Left colon (tissue), 2 donors: ENCODE measurements around the gene SULT2A1. TPM values are rescaled to one million over a fixed set of nuclear protein-coding genes. Genes with fewer than 3 reads are reported as not detected.
"Not testable (repeated sequence)": the region's sequence is repeated elsewhere in the genome, so short reads cannot be mapped to it uniquely, and the experiment has no call there.

Experiments used
- ATAC-seq: fragments of 200-7000 bp; cut with Tn5 transposase; one replicate; pipeline ENCODE4 v1.9.1; 2020; ENCODE audit warnings: mild to moderate bottlenecking, moderate library complexity
- DNase-seq, 2 donors: peaks; one replicate each; pipeline ENCODE4 v3.0.0-alpha.2; 2020
- intact Hi-C, 2 donors: fragments of 100-400 bp; cut with DNase I in 1 of 2; cut with micrococcal nuclease in 1 of 2; formaldehyde crosslinking; loops; one replicate each; pipeline versions ENCODE4 v1.11.2 to v1.14.0; 2022; cut with DNase I, micrococcal nuclease
- long read RNA-seq: library from polyadenylated mRNA; unstranded; transcript quantifications from one replicate; pipeline ENCODE4 v2.0.0, GENCODE V29; 2021
- total RNA-seq, 2 donors: library from RNA; stranded (reverse); fragmentation: NEBNext Ultra II Directional; extraction: Animal tissue kit (Norgen Biotek cat#: 25700); gene quantifications; one replicate each; pipeline ENCODE4 v1.2.1, GENCODE V29; 2021
- donor health status: DM: no; HTN: no; CAD: no.
- donor health status: DM: yes; HTN: yes; CAD: no.

SULT2A1 gene, protein sequence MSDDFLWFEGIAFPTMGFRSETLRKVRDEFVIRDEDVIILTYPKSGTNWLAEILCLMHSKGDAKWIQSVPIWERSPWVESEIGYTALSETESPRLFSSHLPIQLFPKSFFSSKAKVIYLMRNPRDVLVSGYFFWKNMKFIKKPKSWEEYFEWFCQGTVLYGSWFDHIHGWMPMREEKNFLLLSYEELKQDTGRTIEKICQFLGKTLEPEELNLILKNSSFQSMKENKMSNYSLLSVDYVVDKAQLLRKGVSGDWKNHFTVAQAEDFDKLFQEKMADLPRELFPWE
- under 1 TPM in 1 of 2 donors, not detected in 1; 0.67 TPM for total RNA-seq
- long read RNA-seq = 0 reads

DNA sequence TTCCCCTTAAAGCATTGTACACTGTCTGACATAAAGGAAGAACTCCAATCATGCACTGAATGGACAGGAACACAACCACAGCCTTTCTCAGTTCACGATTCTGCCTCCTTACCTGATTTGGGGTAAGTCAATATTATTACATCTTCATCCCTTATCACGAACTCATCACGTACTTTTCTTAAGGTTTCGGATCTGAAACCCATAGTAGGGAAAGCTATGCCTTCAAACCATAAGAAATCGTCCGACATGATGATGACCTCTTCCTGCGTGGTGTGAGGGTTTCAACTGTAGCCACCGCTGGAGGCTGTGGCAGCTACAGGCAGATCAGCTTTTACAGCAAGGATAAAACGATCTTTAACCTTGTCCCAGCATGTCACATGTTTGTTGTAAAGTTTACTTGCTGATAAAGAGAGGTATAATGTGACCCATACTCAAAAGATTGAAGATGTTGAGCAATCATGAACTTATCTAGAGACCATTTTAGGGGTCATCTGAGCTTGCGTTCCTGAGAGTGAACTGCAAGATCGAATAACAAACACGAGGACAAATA is at the start of gene SULT2A1:
SULT2A1 (minus strand) TSS at position 306 of the 550 bp plus-strand sequence; CDS start at position 248, 58 bp downstream.
- intact Hi-C loops = no loop called here
- DNase-seq (no peak), ATAC-seq (peak; percentile 78)

DNA sequence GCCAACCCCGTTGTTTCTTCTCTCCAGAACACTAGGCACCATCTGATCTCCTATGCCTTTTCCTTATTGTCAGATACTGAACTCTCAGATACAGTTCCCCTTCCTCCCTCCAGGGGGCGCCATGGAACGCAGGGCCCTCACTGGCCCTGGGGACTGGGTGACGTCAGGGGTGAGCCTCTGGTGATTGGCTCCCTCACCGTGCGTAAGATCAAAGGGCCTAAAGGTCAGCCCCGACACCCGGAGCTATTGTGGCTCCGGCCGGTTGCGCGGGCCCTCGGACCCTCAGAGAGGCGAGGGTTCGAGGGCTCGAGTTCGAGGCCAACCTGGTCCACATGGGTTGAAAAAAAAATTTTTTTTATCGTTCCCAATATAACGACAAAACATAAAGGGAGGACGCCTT is 42.5 kb upstream of the SULT2A1 start:
- ATAC-seq, DNase-seq, intact Hi-C loops: not testable (repeated sequence)

DNA sequence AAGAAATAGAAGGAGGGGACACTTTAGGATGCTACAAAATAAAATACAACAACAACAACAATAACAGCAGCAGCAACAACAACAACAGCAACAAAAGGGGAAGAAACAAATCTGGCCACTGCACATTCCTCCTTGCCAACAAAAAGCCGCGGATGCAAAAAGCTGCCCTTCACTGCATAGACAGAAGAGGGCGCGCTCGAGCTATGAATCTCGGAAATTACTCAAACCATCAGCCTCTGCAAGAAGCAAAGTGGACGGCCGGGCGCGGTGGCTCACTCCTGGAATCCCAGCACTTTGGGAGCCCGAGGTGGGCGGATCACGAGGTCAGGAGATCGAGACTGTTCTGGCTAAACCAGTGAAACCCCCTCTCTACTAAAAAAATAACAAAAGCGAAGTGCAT is 34.0 kb upstream of the SULT2A1 start:
- ATAC-seq, DNase-seq, intact Hi-C loops: not testable (repeated sequence)

- intact Hi-C loops, DNase-seq, ATAC-seq: not testable (repeated sequence)
These were observed 24.1 kb upstream of the SULT2A1 start for GRCh38 chr19:47910191-47910590.

DNA sequence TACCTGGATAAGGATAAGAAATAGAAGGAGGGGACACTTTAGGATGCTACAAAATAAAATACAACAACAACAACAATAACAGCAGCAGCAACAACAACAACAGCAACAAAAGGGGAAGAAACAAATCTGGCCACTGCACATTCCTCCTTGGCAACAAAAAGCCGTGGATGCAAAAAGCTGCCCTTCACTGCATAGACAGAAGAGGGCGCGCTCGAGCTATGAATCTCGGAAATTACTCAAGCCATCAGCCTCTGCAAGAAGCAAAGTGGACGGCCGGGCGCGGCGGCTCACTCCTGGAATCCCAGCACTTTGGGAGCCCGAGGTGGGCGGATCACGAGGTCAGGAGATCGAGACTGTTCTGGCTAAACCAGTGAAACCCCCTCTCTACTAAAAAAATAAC is 23.2 kb upstream of the SULT2A1 start:
- DNase-seq = peak; percentile 30 to 74
- intact Hi-C loops, ATAC-seq: not testable (repeated sequence)

DNA sequence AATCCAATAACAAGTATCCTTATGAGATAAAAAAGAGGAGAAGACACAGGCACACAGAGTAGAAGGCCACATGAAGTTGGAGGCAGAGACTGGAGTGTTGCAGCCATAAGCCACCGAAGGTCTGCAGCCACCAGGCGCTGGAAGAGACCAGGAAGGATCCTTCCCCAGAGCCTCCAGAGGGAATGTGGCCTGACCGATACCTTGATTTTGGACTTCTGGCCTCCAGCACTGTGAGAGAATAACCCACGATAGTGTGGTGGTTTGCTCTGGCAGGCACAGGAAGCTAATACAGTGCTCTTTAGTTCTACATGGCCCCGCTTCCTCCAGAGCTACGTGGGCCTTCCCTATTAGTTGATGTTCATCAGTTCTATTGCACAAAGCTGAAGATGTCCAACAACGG is 15.3 kb upstream of the SULT2A1 start:
- ATAC-seq = no peak
- intact Hi-C loops = no loop called here
- DNase-seq = no peak

DNA sequence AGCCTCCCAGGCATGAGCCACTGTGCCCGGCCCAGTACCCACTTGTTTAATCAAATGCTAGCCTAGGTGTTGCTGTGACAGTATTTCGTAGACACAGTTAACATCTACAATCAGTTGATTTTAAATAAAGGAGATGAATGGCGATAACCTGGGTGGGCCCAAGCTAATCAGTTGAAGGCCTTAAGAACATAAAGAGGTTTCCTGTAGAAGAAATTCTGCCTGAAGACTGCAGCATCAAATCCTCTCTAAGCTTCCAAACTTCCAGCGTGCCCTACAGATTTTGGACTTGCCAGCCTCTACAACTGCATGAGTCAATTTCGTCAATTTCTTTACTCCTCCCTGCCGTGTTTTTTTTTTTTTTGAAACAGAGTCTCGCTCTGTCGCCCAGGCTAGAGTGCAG is 13.2 kb upstream of the SULT2A1 start:
- intact Hi-C loops = no loop called here
- DNase-seq (no peak), ATAC-seq (no peak)

- intact Hi-C loops = no loop called here
- no peak for ATAC-seq
- DNase-seq = no peak
These were observed 11.7 kb upstream of the SULT2A1 start for GRCh38 chr19:47897861-47898260.

DNA sequence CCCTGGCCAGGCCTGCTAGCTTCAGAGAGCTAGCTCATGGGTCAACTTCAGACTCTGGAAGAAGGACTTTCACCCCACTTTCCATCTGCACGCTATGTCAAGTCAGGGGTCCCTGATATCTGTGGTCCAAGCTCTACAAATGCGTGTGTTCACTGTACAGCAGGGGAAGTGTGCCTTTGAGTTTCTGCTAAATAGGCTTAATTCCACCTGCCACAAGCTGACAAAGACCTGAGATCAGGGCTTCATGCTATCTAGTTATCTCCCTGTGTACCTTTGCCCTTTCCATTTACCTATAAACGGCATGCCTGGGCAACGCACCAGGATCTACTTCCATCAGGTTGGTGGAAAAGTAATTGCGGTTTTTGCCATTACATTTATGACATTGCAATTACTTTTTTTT is 10.7 kb upstream of the SULT2A1 start:
- peak in 1 of 2 donors; percentile 55 for DNase-seq
- intact Hi-C loops = no loop called here
- ATAC-seq = peak; percentile 97

- ATAC-seq = no peak
- intact Hi-C loops = no loop called here
- DNase-seq = no peak
These were observed 9.9 kb upstream of the SULT2A1 start for GRCh38 chr19:47896019-47896418.

GRCh38 chr19:47895165-47895782 is 9.2 kb upstream of the SULT2A1 start:
- intact Hi-C loops = no loop called here
- no peak for DNase-seq
- no peak for ATAC-seq

GRCh38 chr19:47891923-47892666 is 6.0 kb upstream of the SULT2A1 start:
- intact Hi-C loops = no loop called here
- ATAC-seq (peak; percentile 41), DNase-seq (no peak)

DNA sequence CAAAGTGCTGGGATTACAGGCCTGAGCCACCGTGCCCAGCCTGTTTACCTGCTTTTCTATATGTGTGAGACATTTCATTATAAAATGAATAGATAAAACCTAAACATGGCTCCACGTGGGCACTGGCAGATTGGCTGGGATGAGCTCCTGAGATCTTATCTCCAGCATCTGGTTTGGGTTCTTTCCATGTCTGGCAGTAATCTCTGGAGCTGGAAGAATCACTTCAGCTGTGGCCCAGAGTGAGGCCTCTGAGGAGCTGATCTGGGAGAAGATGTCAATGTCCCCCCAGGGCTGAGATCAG is 5.5 kb upstream of the SULT2A1 start:
- ATAC-seq = no peak
- DNase-seq = no peak
- intact Hi-C loops = no loop called here

GRCh38 chr19:47890865-47891621 is 4.9 kb upstream of the SULT2A1 start:
- ATAC-seq (no peak), DNase-seq (no peak)
- intact Hi-C loops = no loop called here

GRCh38 chr19:47885067-47885463 is 1.1 kb downstream of the SULT2A1 start:
- intact Hi-C loops = no loop called here
- ATAC-seq = no peak
- no peak for DNase-seq

DNA sequence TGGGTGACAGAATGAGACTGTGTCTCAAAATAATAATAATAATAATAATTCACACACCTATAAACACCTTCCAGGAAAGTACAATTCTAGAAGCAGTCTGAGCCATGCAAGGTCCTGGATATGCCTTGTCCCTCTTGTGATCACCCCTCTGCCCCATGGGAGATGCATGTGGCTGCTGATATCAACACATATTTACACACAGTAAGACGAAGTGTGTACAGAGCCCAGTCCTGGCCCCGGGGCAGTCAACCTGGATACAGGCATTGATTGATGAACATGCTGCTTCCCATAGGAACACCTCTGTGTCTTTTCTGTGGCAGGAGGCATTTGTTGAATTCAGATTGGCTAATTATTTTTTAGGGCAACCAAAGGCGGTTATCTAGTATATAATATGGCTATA is 3.2 kb downstream of the SULT2A1 start:
- ATAC-seq = no peak
- intact Hi-C loops = no loop called here
- no peak for DNase-seq

DNA sequence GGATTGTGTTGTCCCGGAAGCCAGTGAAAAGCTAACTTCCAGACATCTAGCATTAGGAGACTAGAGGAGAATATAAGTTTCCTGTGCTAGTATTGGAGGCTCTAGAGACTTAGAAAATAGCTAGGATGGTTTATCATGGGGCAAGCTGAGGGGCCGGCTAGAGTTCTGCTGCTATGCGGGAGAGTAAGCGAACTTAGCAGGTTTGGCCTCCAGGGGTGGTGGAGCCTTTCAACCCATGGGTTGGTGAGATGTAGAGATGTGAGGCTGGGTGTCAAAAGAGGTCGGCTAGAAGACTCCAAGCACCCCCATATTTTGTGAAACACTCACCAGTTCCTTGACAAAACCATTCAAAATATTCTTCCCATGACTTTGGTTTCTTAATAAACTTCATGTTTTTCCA is 4.4 kb downstream of the SULT2A1 start:
- no peak for ATAC-seq
- intact Hi-C loops = no loop called here
- DNase-seq = no peak

DNA sequence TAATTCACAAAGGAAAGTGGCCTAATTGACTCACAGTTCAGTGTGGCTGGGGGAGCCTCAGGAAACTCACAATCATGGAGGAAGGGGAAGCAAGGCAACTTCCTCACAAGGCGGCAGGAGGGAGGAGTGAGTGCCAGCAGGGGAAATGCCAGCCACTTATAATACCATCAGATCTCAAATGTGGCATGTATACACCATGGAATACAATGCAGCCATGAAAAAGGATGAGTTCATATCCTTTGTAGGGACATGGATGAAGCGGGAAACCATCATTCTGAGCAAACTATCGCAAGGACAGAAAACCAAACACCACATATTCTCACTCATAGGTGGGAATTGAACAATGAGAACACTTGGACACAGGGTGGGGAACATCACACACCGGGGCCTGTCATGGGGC is 6.7 kb downstream of the SULT2A1 start:
- DNase-seq, intact Hi-C loops, ATAC-seq: not testable (repeated sequence)

- DNase-seq = no peak
- intact Hi-C loops = no loop called here
These were observed 7.2 kb downstream of the SULT2A1 start for GRCh38 chr19:47878906-47879305.

More at GRCh38 chr19:47878906-47879305, 7.2 kb downstream of the SULT2A1 start:
- no peak for ATAC-seq
